ENCODE data around the gene MTHFD1L.

MTHFD1L gene

GRCh38 chr6:150907383-150907782 is 41.9 kb downstream of the MTHFD1L start:
- no peak for TF ChIP-seq CTCF (IDR thresholded peaks at IDR 0.05; ENCODE audit: low read depth, low read length, missing control alignments)
- DNase-seq (ENCODE audit: extremely low read depth, low read depth) = no peak
- no peak overlapping the region for H3K4me3 ChIP-seq (replicated peaks; ENCODE audit: low read depth, low read length)

- DNase-seq (ENCODE audit: extremely low read depth, low read depth) = no peak
- no peak overlapping the region for H3K4me3 ChIP-seq (replicated peaks; ENCODE audit: low read depth, low read length)
- TF ChIP-seq CTCF (IDR thresholded peaks at IDR 0.05; ENCODE audit: low read depth, low read length, missing control alignments) = no peak
These were observed 43.4 kb downstream of the MTHFD1L start for GRCh38 chr6:150908901-150909300.

- DNase-seq (ENCODE audit: extremely low read depth, low read depth) = no peak
- no peak overlapping the region for H3K4me3 ChIP-seq (replicated peaks; ENCODE audit: low read depth, low read length)
- TF ChIP-seq CTCF (IDR thresholded peaks at IDR 0.05; ENCODE audit: low read depth, low read length, missing control alignments) = no peak
These were observed 45.1 kb downstream of the MTHFD1L start for GRCh38 chr6:150910561-150910960.

- no peak for DNase-seq (ENCODE audit: extremely low read depth, low read depth)
- TF ChIP-seq CTCF (IDR thresholded peaks at IDR 0.05; ENCODE audit: low read depth, low read length, missing control alignments) = no peak
- no peak overlapping the region for H3K4me3 ChIP-seq (replicated peaks; ENCODE audit: low read depth, low read length)
These were observed 48.9 kb downstream of the MTHFD1L start for GRCh38 chr6:150914372-150914771.

GRCh38 chr6:150915131-150915879 is 49.8 kb downstream of the MTHFD1L start:
- no peak for TF ChIP-seq CTCF (IDR thresholded peaks at IDR 0.05; ENCODE audit: low read depth, low read length, missing control alignments)
- no peak overlapping the region for H3K4me3 ChIP-seq (replicated peaks; ENCODE audit: low read depth, low read length)
- DNase-seq (ENCODE audit: extremely low read depth, low read depth) = no peak

- no peak overlapping the region for H3K4me3 ChIP-seq (replicated peaks; ENCODE audit: low read depth, low read length)
- no peak for TF ChIP-seq CTCF (IDR thresholded peaks at IDR 0.05; ENCODE audit: low read depth, low read length, missing control alignments)
- DNase-seq (ENCODE audit: extremely low read depth, low read depth) = no peak
These were observed 50.4 kb downstream of the MTHFD1L start for GRCh38 chr6:150915880-150916265.

GRCh38 chr6:150919938-150920337 is 54.4 kb downstream of the MTHFD1L start:
- no peak for DNase-seq (ENCODE audit: extremely low read depth, low read depth)
- no peak for TF ChIP-seq CTCF (IDR thresholded peaks at IDR 0.05; ENCODE audit: low read depth, low read length, missing control alignments)
- H3K4me3 ChIP-seq (replicated peaks; ENCODE audit: low read depth, low read length) = no peak overlapping the region
